Measurements from ENCODE around the gene DNAJC4. TPM values are rescaled to one million over a fixed set of nuclear protein-coding genes. Genes with fewer than 3 reads are reported as not detected.

Gene DNAJC4
- polyA plus RNA-seq, 1 donor from 2014 or later = 20.3 TPM

DNA sequence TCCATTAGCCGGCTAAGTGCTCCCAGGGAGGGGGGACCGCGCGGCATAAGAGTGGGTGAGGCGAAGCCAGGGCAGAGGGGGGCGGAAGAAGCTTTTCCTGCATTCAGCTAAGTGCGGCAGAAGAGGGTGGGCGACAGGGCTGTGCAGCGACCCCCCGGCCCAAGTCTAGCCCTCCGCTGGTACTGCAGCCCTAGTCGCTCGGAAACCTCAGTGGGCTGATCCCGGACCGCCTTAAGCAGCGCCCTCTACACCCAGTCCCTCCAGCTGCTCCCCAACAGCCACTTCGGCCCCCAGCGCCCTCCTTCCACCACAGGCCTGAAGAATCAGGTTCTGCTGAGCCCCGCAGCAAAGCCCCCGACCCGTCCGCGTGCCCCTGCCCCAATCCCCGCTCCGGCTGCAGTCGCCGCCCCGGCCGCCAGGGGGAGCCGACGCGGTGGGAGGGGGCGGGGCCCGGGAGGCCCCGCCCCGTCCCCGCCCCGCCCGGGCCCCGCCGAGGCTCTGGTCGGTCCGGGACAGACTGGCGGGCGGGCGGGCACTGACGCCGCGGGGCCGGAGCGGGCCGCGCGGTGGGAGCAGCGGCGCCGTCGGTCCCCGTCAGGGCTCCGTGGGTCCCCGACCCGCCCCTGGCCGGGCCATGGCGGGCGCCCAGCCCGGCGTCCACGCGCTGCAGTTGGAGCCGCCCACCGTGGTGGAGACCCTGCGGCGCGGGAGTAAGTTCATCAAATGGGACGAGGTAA, 20.8 kb downstream of the DNAJC4 start, which contains the start of gene PLCB3:
Gene PLCB3, plus strand, starts transcription at position 515 of the 737 bp plus-strand sequence. Its CDS starts 120 bp downstream, at position 635.
- H2AFZ ChIP-seq (ENCODE audit: low read depth, low read length) = no peak within 1 kb of the TSS
- no peaks in the 10 kb centered on the region for H3K36me3 ChIP-seq (ENCODE audit: insufficient read depth, low read length)
- no peaks in the 10 kb centered on the region for H3K9me2 ChIP-seq (ENCODE audit: insufficient read depth, low read length)
- peaks cover under 1% of the 10 kb centered on the region for H3K79me2 ChIP-seq (replicated peaks; ENCODE audit: insufficient read depth, low read length)
- no peaks in the 10 kb centered on the region for H3K9me3 ChIP-seq (ENCODE audit: low read length)
- H3F3A ChIP-seq (ENCODE audit: insufficient read depth, low read length, poor library complexity, severe bottlenecking) = no peaks in the 10 kb centered on the region
- peaks cover 8% of the 10 kb centered on the region for H3K27me3 ChIP-seq (ENCODE audit: insufficient read depth, low read depth, low read length)
- H4K20me1 ChIP-seq (ENCODE audit: insufficient read depth) = no peaks in the 10 kb centered on the region
- no peak for TF ChIP-seq EZH2 (IDR thresholded peaks at IDR 0.05; ENCODE audit: borderline replicate concordance, insufficient read depth, low read length, poor library complexity, severe bottlenecking)
- TF ChIP-seq, protein P1, sequence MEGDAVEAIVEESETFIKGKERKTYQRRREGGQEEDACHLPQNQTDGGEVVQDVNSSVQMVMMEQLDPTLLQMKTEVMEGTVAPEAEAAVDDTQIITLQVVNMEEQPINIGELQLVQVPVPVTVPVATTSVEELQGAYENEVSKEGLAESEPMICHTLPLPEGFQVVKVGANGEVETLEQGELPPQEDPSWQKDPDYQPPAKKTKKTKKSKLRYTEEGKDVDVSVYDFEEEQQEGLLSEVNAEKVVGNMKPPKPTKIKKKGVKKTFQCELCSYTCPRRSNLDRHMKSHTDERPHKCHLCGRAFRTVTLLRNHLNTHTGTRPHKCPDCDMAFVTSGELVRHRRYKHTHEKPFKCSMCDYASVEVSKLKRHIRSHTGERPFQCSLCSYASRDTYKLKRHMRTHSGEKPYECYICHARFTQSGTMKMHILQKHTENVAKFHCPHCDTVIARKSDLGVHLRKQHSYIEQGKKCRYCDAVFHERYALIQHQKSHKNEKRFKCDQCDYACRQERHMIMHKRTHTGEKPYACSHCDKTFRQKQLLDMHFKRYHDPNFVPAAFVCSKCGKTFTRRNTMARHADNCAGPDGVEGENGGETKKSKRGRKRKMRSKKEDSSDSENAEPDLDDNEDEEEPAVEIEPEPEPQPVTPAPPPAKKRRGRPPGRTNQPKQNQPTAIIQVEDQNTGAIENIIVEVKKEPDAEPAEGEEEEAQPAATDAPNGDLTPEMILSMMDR (IDR thresholded peaks at IDR 0.05; ENCODE audit: poor library complexity, severe bottlenecking) = peak; percentile 74
- TF ChIP-seq MXI1 (conservative IDR thresholded peaks at IDR 0.05; ENCODE audit: poor library complexity, severe bottlenecking) = no peak
- TF ChIP-seq TAF1 (IDR thresholded peaks at IDR 0.05; ENCODE audit: low read depth) = no peak
- no peak for TF ChIP-seq EP300 (conservative IDR thresholded peaks at IDR 0.05; ENCODE audit: poor library complexity, severe bottlenecking)
- peak; percentile 25 for TF ChIP-seq RAD21 (conservative IDR thresholded peaks at IDR 0.05)
- peak; percentile 43 for TF ChIP-seq SMC3 (conservative IDR thresholded peaks at IDR 0.05; ENCODE audit: poor library complexity)
- TF ChIP-seq, protein P2, sequence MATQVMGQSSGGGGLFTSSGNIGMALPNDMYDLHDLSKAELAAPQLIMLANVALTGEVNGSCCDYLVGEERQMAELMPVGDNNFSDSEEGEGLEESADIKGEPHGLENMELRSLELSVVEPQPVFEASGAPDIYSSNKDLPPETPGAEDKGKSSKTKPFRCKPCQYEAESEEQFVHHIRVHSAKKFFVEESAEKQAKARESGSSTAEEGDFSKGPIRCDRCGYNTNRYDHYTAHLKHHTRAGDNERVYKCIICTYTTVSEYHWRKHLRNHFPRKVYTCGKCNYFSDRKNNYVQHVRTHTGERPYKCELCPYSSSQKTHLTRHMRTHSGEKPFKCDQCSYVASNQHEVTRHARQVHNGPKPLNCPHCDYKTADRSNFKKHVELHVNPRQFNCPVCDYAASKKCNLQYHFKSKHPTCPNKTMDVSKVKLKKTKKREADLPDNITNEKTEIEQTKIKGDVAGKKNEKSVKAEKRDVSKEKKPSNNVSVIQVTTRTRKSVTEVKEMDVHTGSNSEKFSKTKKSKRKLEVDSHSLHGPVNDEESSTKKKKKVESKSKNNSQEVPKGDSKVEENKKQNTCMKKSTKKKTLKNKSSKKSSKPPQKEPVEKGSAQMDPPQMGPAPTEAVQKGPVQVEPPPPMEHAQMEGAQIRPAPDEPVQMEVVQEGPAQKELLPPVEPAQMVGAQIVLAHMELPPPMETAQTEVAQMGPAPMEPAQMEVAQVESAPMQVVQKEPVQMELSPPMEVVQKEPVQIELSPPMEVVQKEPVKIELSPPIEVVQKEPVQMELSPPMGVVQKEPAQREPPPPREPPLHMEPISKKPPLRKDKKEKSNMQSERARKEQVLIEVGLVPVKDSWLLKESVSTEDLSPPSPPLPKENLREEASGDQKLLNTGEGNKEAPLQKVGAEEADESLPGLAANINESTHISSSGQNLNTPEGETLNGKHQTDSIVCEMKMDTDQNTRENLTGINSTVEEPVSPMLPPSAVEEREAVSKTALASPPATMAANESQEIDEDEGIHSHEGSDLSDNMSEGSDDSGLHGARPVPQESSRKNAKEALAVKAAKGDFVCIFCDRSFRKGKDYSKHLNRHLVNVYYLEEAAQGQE (IDR thresholded peaks at IDR 0.05; ENCODE audit: borderline replicate concordance) = no peak
- H3K4me3 ChIP-seq (ENCODE audit: low read length) = peak within 1 kb of the TSS; percentile 59
- peak within 1 kb of the TSS; percentile 5 for H3K27ac ChIP-seq (ENCODE audit: low read length)
- no peak within 1 kb of the TSS for H3K4me2 ChIP-seq (ENCODE audit: low read length)
- H3K9ac ChIP-seq (ENCODE audit: low read length) = peak within 1 kb of the TSS; percentile 50

DNA sequence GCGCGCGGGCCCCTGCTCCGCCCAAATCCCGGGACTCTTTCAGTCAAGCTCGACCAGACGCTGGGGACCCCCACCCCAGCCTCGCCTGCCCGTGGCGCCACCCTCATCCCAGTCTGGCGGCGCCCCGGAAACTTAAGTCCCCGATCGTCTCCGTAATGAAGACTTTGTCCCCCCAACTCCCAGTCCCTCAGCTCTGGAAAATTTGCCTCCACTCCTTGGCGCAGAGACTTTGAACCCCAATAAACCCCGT, 21.3 kb downstream of the DNAJC4 start:
- H3K27me3 ChIP-seq (ENCODE audit: insufficient read depth, low read depth, low read length) = peaks cover 8% of the 10 kb centered on the region
- H3K4me2 ChIP-seq (ENCODE audit: low read length) = no peak overlapping the region
- H3K9ac ChIP-seq (ENCODE audit: low read length) = no peak overlapping the region
- no peaks in the 10 kb centered on the region for H3K9me2 ChIP-seq (ENCODE audit: insufficient read depth, low read length)
- no peaks in the 10 kb centered on the region for H3F3A ChIP-seq (ENCODE audit: insufficient read depth, low read length, poor library complexity, severe bottlenecking)
- H2AFZ ChIP-seq (ENCODE audit: low read depth, low read length) = no peak overlapping the region
- no peaks in the 10 kb centered on the region for H4K20me1 ChIP-seq (ENCODE audit: insufficient read depth)
- no peaks in the 10 kb centered on the region for H3K9me3 ChIP-seq (ENCODE audit: low read length)
- peak overlapping the region; percentile 44 for H3K4me3 ChIP-seq (ENCODE audit: low read length)
- H3K27ac ChIP-seq (ENCODE audit: low read length) = no peak overlapping the region
- TF ChIP-seq TAF1 (IDR thresholded peaks at IDR 0.05; ENCODE audit: low read depth) = no peak
- no peak for TF ChIP-seq MXI1 (conservative IDR thresholded peaks at IDR 0.05; ENCODE audit: poor library complexity, severe bottlenecking)
- no peak for TF ChIP-seq POLR2AphosphoS5 (IDR thresholded peaks at IDR 0.05)
- no peak for TF ChIP-seq RAD21 (conservative IDR thresholded peaks at IDR 0.05)
- TF ChIP-seq, protein P2 (IDR thresholded peaks at IDR 0.05; ENCODE audit: borderline replicate concordance) = no peak
- no peak for TF ChIP-seq EP300 (conservative IDR thresholded peaks at IDR 0.05; ENCODE audit: poor library complexity, severe bottlenecking)
- no peak for TF ChIP-seq EZH2 (IDR thresholded peaks at IDR 0.05; ENCODE audit: borderline replicate concordance, insufficient read depth, low read length, poor library complexity, severe bottlenecking)
- no peak for TF ChIP-seq SMC3 (conservative IDR thresholded peaks at IDR 0.05; ENCODE audit: poor library complexity)
- H3K36me3 ChIP-seq (ENCODE audit: insufficient read depth, low read length) = no peaks in the 10 kb centered on the region
- H3K79me2 ChIP-seq (replicated peaks; ENCODE audit: insufficient read depth, low read length) = no peaks in the 10 kb centered on the region

Measured in neural cell (in vitro differentiated cells).